Nephron (organoid): Measurements from ENCODE around the gene CFAP46.

Experiments
- H3K27ac Mint-ChIP-seq, 3 experiments: 2 replicates each; pipeline ENCODE4 v1.8.0; 2020; ENCODE audit warnings: mixed read lengths in 3 of 3, mild to moderate bottlenecking in 2 of 3, moderate library complexity in 1 of 3
- H3K27me3 Mint-ChIP-seq: 2 replicates; pipeline ENCODE4 v1.8.0; 2021; ENCODE audit warnings: low read depth, mild to moderate bottlenecking, moderate library complexity, mixed read lengths
- H3K36me3 Mint-ChIP-seq: 2 replicates; pipeline ENCODE4 v1.8.0; 2020; ENCODE audit warnings: low read depth, mixed read lengths
- H3K4me1 Mint-ChIP-seq: 2 replicates; pipeline ENCODE4 v1.8.0; 2020; ENCODE audit warnings: mixed read lengths
- H3K4me3 Mint-ChIP-seq, 3 experiments: 2 replicates each; pipeline ENCODE4 v1.8.0; 2020; ENCODE audit warnings: mild to moderate bottlenecking in 3 of 3, mixed read lengths in 3 of 3, moderate library complexity in 2 of 3
- H3K9me3 Mint-ChIP-seq: 2 replicates; pipeline ENCODE4 v1.8.0; 2020; ENCODE audit warnings: mixed read lengths
- CTCF ChIP-seq, 3 experiments: fragments of 200-600 bp; sonication (generic); IDR thresholded peaks; one replicate each; pipeline ENCODE4 v1.5.0; 2021; ENCODE audit warnings: antibody characterized with exemption in 3 of 3; ENCODE audit not compliant: unreplicated experiment in 3 of 3

Gene CFAP46

DNA sequence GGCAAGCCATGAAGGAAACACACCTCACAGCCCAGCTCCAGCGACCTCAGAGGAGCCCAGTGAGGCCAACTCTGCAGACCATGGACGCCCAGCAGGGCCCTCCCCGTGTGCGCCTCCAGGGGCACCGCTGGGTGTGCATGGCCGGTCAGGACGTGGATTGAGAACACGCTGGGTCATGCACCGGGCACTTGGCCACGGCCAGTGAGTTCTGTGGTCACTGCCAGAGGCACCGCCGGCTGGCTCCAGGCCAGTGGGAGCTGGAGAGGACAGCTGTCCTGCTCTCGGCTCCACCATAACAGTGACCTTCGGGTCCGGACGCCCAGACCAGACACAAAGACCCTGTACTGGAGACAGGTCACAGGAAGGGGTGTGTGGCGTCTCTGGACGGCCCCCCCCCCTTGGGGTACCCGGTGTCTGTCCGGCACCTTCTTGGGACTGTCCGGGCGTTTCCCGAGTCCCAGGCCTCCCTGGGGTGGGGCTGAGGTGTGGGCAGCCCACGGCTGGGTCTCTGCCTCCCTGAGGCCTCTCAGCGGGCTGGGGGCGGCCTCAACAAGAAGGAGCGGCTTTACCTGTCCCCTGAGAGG lies 106.0 kb downstream of the CFAP46 start:
- Mint-ChIP-seq H3K9me3 (peaks cover 2% of the 10 kb centered on the region), H3K27me3 (peaks cover 59% of the 10 kb centered on the region)

GRCh38 chr10:132835848-132836233 lies 106.5 kb downstream of the CFAP46 start:
- Mint-ChIP-seq H3K27me3 (peaks cover 61% of the 10 kb centered on the region), H3K9me3 (peaks cover 2% of the 10 kb centered on the region), H3K4me3 (no peak overlapping the region), H3K27ac (no peak overlapping the region), H3K36me3 (no peaks in the 10 kb centered on the region), H3K4me1 (no peaks in the 10 kb centered on the region)
- TF ChIP-seq CTCF (IDR thresholded peaks at IDR 0.05; ENCODE audit: unreplicated experiment in 3 of 3) = no peak

More for the DNA sequence above, 106.0 kb downstream of the CFAP46 start:
- no peaks in the 10 kb centered on the region for H3K4me1 Mint-ChIP-seq
- no peak for TF ChIP-seq CTCF (IDR thresholded peaks at IDR 0.05; ENCODE audit: unreplicated experiment in 3 of 3)
- H3K27ac Mint-ChIP-seq = no peak overlapping the region
- H3K36me3 Mint-ChIP-seq = no peaks in the 10 kb centered on the region
- H3K4me3 Mint-ChIP-seq = no peak overlapping the region

GRCh38 chr10:132834891-132835847 lies 107.2 kb downstream of the CFAP46 start:
- Mint-ChIP-seq H3K4me3 (no peak overlapping the region), H3K27ac (no peak overlapping the region), H3K27me3 (peaks cover 61% of the 10 kb centered on the region), H3K4me1 (no peaks in the 10 kb centered on the region), H3K36me3 (no peaks in the 10 kb centered on the region), H3K9me3 (peaks cover 2% of the 10 kb centered on the region)
- TF ChIP-seq CTCF (IDR thresholded peaks at IDR 0.05; ENCODE audit: unreplicated experiment in 3 of 3) = no peak

GRCh38 chr10:132834311-132834761 lies 108.0 kb downstream of the CFAP46 start:
- Mint-ChIP-seq H3K27ac (no peak overlapping the region), H3K27me3 (peaks cover 63% of the 10 kb centered on the region), H3K4me3 (no peak overlapping the region), H3K4me1 (no peaks in the 10 kb centered on the region), H3K36me3 (no peaks in the 10 kb centered on the region), H3K9me3 (no peaks in the 10 kb centered on the region)
- TF ChIP-seq CTCF (IDR thresholded peaks at IDR 0.05; ENCODE audit: unreplicated experiment in 3 of 3) = no peak

DNA sequence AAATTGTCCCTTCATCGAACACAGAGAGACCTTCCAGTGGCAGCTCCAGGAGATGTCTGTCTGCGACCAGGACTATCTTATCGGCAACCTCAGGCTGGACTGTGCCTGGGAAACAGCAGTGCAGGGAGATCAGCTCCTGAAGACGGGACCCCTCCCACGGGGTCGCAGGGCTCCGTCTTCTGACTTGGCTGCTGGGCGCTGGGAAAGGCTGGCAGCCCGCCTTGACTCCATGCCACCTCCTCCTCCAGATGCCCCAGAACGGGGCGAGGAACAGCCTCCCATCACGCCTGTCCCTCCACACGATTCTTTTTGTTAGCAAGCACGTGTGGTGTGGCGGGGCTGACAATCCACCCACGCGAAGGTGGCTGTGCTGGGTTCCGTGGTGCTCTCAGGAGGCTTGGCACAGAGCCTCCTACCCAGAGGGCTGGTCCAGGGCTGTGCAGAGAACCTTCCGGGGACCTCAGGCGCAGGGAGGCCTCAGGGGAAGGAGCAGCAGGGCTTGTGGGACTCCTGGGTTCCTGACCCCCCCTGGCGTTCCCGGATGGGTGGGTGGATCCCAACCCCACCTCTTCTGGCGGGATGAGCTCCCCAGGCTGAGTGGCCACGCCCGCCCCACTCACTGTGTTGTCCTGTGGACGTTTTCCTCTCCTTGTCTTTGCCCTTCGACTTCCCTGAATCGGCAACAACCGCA lies 108.8 kb downstream of the CFAP46 start:
- no peak overlapping the region for H3K27ac Mint-ChIP-seq

More for the DNA sequence above, 108.8 kb downstream of the CFAP46 start:
- Mint-ChIP-seq H3K4me3 (no peak overlapping the region), H3K4me1 (no peaks in the 10 kb centered on the region), H3K9me3 (no peaks in the 10 kb centered on the region), H3K27me3 (peaks cover 65% of the 10 kb centered on the region), H3K36me3 (no peaks in the 10 kb centered on the region)
- TF ChIP-seq CTCF (IDR thresholded peaks at IDR 0.05; ENCODE audit: unreplicated experiment in 3 of 3) = no peak
